GDM1 (cell line): Measurements from ENCODE around the gene KATNAL1.

Experiments
- DNase-seq: peaks from one replicate; lab custom pipeline; 2025; lab: John Stamatoyannopoulos, UW

Gene KATNAL1

DNA sequence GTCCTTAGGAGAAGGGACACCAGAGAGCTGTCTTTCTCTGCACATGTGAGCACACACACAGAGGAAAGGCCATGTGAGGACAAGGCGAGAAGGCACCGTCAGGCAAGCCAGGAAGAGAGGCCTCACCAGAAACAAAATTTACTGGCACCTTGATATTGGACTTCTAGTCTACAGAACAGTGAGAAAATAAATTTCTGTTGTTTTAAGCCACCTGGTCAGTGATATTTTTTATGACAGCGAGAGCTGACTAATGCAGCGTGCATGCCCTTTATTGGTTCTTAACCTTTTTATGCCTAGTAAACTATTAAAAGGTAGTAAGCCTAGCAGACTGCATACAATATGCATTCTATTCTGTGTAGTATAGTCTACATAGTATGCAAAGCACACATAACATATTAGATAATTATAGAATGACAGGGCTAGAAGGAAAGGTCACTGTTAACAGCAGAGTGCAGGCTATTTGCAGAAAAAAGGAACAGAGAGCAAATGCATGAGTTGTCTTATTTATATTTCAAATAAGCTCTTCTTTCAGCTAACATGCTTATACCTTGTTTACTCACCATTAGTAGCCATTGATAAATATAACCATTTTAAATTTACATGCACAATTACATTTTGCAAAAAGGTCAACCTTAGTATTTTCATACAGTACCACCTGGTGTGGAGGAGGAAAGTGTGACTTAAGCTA is 25.2 kb upstream of the KATNAL1 start:
- no peak for DNase-seq

DNA sequence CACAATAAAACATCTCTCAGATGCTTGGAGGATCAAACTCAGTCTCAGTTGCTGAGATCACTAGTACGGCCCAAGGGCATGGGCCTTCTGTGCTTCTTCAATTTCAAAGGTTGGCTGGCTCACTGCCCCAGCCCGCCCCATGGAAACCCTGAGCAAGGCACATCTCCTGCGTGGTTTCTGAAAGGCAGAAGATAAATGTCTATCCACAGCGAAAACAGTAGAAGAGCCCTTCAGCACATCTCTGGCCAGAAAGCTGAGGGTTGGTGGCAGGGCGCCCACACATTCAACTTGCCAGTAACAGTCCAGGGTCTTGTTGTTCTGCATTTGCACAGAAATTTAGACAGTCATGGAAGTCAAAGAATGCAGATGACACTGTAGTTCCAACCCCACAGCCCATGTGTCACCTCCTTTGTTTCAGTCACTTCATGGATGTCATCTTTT is 24.0 kb upstream of the KATNAL1 start:
- DNase-seq = no peak

- DNase-seq = no peak
These were observed 21.7 kb upstream of the KATNAL1 start for GRCh38 chr13:30329009-30329585.

DNA sequence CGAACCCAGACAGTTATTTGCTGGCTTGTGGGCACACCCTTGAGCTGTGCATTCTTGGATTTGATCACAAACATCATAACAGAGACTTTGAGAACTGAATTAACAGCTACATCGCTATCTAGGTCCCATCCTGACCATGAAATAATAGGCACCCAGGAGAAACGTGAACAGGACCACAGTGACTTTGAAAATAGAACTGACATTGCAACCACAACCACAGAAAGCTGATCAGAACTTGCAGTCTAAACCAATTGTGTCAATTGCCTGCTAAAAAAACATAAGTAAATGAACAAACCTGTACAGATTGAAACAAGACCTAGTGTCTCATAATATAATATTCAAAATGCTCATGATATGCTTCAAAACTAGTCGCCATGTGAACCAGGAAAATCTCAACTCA is 18.3 kb upstream of the KATNAL1 start:
- no peak for DNase-seq

GRCh38 chr13:30323524-30323923 is 16.2 kb upstream of the KATNAL1 start:
- DNase-seq = no peak

DNA sequence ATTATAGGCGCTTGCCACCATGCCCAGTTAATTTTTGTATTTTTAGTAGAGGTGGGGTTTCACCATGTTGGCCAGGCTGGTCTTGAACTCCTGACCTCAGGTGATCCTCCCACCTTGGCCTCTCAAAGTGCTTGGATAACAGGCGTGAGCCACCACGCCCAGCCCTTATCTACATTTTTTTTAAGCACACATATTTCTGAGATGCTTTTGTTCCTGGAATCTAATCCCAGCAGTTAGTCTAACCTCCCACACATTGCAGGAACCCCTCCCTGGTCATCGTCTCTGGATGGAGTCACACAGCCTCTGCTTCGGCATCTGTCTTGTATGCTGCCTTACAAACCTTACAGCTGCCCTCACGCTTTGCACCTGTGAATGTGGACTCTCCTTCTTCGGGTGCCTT is 15.1 kb upstream of the KATNAL1 start:
- DNase-seq = no peak

DNA sequence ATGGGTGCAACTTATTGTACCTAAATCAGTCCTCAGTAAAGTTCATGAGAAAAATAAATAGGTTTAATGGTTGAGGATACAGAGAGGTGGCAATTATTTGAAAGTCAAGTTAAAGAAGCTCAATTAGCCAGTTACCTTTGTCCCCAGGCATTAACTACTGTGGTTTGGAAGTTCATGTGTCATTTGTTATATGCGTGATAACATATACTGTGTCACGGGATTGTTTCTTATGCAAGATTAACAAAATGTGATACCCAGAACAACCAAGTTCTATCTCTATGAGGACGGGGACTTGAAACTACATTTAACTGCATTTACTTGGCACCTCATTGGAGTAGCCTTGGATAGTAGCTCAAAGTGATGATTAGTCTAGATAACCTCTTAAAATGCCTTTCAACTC is 13.9 kb upstream of the KATNAL1 start:
- no peak for DNase-seq

DNA sequence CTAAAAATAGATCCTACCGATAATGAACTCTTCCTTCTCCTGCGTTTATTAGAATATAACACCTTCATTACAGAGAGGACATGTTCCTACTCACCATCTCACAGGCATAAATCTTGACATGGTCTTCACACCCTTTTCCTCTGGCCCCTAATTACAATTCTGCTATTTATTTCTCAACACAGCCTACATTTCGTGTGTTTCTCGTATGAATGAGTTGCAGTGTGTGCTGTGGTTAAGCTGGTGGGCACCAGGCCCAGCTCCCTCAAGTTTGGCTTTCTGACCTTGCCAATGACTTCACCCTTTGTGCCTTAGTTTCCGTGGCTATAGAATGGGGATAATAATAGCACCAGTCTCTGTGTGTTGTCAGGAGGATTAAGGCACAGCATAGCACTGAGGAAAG is 12.3 kb upstream of the KATNAL1 start:
- DNase-seq = no peak

GRCh38 chr13:30319130-30319529 is 11.8 kb upstream of the KATNAL1 start:
- no peak for DNase-seq

DNA sequence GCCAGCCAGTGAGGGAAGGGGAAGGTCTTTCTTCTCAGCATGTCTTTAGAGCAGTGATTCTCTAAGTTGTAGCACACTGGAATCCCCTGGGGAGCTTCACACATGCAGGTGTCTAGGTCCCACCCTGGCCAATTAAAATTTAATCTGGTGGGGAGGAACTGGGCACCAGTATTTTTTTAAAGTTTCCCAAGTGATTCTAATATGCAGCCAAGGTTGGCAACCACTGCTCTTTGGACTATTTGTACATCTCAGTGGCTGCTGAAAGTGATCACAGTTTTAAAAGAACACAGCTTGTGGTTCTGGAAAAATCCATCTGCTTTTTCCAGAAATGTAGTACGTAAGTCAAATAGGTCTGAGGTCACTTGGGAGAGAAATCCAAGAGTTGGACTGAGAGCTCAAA is 10.7 kb upstream of the KATNAL1 start:
- no peak for DNase-seq

GRCh38 chr13:30314562-30314961 is 7.2 kb upstream of the KATNAL1 start:
- DNase-seq = no peak

GRCh38 chr13:30314069-30314468 is 6.7 kb upstream of the KATNAL1 start:
- no peak for DNase-seq

DNA sequence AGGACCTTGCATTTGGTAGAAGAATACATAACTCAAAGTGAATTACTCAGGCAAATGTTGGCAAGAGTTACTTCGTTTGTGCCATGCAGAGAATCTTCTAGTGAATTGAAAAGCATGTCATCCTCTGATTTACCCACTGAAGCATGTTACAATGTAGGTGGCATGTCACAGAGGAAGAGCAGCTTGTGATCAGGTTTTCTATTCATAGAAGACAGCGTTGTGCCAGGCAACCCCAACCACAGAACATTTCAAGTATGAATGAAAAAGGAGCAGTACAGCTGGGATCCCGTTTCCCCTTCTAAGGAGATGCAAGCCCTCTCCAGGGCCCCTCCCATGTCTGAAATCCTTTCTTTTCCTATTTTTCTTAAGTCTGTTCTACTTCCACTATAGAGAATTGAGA is 6.0 kb upstream of the KATNAL1 start:
- no peak for DNase-seq

DNA sequence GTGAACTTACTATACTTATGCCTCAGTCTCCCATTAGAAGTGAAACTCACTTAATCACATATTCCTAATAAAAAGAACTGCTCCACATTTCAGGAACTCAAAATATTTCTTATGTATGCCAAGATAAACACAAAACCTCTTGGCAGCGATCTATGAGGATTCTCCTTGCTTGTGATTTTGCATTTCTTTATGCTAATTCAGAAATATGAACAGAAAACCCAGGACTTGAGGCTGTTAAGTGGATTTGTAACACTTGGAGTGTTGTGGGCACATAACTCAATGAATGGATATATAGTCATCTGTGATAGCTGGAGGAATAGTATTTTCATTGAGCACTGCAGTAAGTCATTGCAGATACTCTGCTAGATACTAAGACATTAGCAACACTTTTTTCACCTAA is 5.6 kb upstream of the KATNAL1 start:
- DNase-seq = no peak

GRCh38 chr13:30308548-30308947 is 1.2 kb upstream of the KATNAL1 start:
- DNase-seq = no peak

DNA sequence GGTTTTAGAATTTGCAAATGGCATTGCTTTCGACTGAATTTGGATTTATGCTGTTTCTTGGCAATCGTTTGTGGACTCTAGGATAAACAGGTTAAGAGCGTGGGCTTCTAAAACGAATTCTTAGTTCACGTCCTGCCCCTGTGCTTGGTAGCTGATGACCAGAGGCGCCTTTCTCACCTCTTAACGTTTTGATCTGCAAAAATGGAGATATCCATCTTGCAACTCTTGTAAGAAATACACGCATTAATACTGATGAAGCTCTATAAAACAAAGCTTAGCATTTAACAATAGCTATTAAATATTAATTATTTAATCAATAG is 580 bp upstream of the KATNAL1 start:
- DNase-seq = no peak

DNA sequence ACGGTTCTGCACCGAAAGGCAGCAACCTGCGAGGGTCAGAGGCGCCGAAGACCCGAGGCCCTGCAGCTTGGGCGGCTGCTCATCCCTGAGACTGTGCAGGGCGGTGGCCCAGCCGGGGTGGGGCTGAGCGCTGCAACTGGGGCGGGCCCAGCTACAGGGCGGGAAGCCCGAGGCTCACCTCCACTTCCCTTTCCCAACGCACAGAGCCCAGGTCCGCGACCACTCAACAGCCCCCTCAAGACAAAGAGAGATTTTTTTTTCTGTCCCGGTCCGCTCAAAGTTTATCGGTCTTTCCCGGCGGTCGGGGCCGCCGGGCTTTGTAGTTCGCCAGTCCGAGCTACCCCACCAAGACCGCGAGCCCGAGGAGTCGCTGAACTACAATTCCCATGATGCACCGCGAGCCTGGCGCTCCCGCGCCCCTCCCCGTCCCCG is 573 bp downstream of the KATNAL1 start:
- peak; percentile 92 for DNase-seq

DNA sequence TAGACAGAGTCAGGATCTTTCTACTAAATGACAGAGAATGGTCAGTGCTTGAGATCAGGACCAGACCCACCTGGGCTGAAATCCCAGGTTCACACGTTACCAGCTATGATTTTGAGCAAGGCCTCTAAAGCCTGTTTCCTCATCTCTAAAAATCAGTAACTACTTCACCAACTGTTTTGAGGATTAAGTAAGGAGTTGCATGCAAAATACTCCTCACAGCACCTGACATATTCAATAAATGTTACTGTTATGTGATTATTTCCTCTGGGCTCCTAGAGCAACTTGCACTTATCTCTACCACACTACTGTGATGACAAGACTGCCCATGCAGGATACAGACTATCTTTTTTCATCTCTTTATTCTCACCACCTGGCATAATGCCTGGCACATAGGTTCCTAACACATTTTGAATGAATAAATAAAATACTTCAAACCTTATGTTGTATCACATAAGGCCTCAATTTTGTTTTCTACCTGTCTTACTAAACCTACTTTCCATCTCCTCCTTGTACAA is 1.8 kb downstream of the KATNAL1 start:
- DNase-seq = no peak

DNA sequence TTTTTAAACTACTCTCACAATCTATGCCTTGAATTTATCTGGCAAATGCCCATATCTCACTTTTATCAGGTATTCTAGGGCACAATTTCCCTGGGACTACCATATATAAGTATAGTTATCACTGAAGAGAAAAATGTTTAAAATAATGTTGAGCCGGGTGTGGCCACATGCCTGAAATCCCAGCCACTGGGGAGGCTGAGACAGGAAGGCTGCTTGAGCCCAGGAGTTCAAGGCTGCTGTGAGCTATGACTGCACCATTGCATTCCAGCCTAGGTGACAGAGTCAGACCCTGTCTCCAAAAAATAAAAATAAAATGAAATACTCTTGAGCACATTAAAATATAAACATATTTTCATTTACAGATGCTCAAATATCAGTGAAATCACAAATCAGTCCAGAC is 4.1 kb downstream of the KATNAL1 start:
- no peak for DNase-seq

- DNase-seq = no peak
These were observed 5.5 kb downstream of the KATNAL1 start for GRCh38 chr13:30301827-30302226.

- no peak for DNase-seq
These were observed 6.8 kb downstream of the KATNAL1 start for GRCh38 chr13:30300596-30300995.

GRCh38 chr13:30299786-30300185 is 7.6 kb downstream of the KATNAL1 start:
- DNase-seq = no peak

DNA sequence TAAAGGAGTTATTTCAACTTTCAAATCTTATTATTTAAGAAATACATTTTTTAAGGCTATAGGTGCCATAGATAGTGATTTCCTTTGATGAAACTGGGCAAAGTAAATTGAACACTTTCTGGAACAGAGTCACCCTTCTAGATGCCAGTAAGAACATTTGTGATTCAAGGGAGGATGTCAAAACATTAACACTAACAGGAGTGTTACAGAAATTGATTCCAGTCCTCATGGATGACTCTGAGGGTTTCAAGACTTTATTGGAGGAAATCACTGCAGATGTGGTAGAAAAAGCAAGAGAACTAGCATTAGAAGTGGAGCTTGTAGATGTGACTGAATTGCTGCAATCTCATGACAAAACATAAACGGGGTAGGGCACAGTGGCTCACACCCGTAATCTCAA is 12.2 kb downstream of the KATNAL1 start:
- DNase-seq = no peak

DNA sequence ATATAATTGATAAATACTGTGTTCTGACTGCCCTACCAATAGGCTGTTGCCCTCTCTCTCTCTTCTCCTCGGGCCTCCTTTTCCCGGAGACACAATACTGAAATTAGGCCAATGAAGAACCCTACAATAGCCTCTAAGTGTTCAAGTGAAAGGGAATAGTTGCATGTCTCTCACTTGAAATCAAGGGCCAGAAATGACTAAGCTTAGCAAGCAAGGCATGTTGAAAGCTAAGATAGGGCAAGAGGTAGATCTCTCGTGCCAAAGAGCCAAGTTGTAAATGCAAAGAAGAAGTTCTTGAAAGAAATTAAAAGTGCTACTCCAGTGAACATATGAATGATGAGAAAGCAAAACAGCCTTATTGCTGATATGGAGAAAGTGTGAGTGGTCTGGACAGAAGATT is 13.3 kb downstream of the KATNAL1 start:
- DNase-seq = no peak
